Heart left ventricle (tissue), 16 donors: ENCODE data around the gene PIK3R1. TPM values are rescaled to one million over a fixed set of nuclear protein-coding genes. Genes with fewer than 3 reads are reported as not detected.

Experiments used
- ATAC-seq, 4 donors: fragments of 200-7000 bp; cut with Tn5 transposase; one replicate each; pipeline ENCODE4 v1.9.1; 2020 to 2022; ENCODE audit warnings: moderate library complexity in 4 of 4, mild to moderate bottlenecking in 3 of 4, moderate number of reproducible peaks in 1 of 4
- DNase-seq, 5 donors: peaks; one replicate each; pipeline ENCODE4 v3.0.0-alpha.2; 2020
- H3K27ac ChIP-seq, 12 donors: fragments of 200-600 bp; sonication (generic) in 4 of 12; one replicate each; pipeline versions ENCODE4 v1.5.0 to v1.8.0; 2016 to 2022; ENCODE audit warnings: mild to moderate bottlenecking in 2 of 12
- H3K27me3 ChIP-seq, 9 donors: fragments of 200-600 bp; sonication (generic) in 2 of 9; one replicate each; pipeline versions ENCODE4 v1.5.1 to v1.8.0; 2016 to 2022; ENCODE audit warnings: mild to moderate bottlenecking in 3 of 9
- H3K36me3 ChIP-seq, 9 donors: fragments of 200-600 bp; sonication (generic) in 2 of 9; one replicate each; pipeline versions ENCODE4 v1.5.0 to v1.8.0; 2018 to 2022; ENCODE audit warnings: mild to moderate bottlenecking in 2 of 9
- H3K4me1 ChIP-seq, 12 donors: fragments of 200-600 bp; sonication (generic) in 4 of 12; one replicate each; pipeline versions ENCODE4 v1.5.0 to v1.8.0; 2016 to 2022; ENCODE audit warnings: mild to moderate bottlenecking in 3 of 12
- H3K4me3 ChIP-seq, 12 donors: fragments of 200-600 bp; sonication (generic) in 4 of 12; one replicate each; pipeline versions ENCODE4 v1.5.0 to v1.8.0; 2017 to 2022; ENCODE audit warnings: mild to moderate bottlenecking in 9 of 12, moderate library complexity in 4 of 12
- H3K9me3 ChIP-seq, 12 donors: fragments of 200-600 bp; sonication (generic) in 4 of 12; one replicate each; pipeline versions ENCODE4 v1.5.0 to v1.8.0; 2016 to 2022; ENCODE audit warnings: mild to moderate bottlenecking in 1 of 12
- CTCF ChIP-seq, 12 donors: fragments of 200-600 bp; sonication (generic) in 4 of 12; IDR thresholded peaks; one replicate each; pipeline versions ENCODE4 v1.5.0 to v1.8.0; 2018 to 2022; ENCODE audit warnings: antibody characterized with exemption in 12 of 12, mild to moderate bottlenecking in 5 of 12
- POLR2A ChIP-seq, 2 donors: fragments of 450-650 bp; IDR thresholded peaks; one replicate each; pipeline ENCODE4 v1.6.1; 2017; ENCODE audit warnings: antibody characterized with exemption in 2 of 2, mild to moderate bottlenecking in 2 of 2, moderate library complexity in 2 of 2
- WGBS, 4 donors: extraction: QIAGEN DNeasy Blood & Tissue Kit in 2 of 4; methylation state at CpG; one replicate each; pipeline versions ENCODE4 v1.1.5 to v1.1.7; 2013 to 2018; 5-methylcytosine and 5-hydroxymethylcytosine counted together
- intact Hi-C, 10 donors: fragments of 100-400 bp; cut with DNase I; formaldehyde crosslinking; loops; one replicate each; pipeline versions ENCODE4 v1.11.1 to v1.14.2; 2022
- polyA plus RNA-seq, 2 donors: library from polyadenylated mRNA; stranded (reverse); fragments of 200-250 nt; gene quantifications; one replicate each; pipeline ENCODE4 v1.2.3, GENCODE V29; 2013
- total RNA-seq, 9 donors: library from RNA; depleted of rRNA in 2 of 9; stranded (reverse); fragments of >200 nt in 2 of 9; fragmentation: NEBNext Ultra II Directional in 3 of 9; extraction: Animal tissue kit (Norgen Biotek cat#: 25700) in 3 of 9; gene quantifications; one replicate each; pipeline versions ENCODE4 v1.1.0 to v1.2.4, GENCODE V29; 2016 to 2023
- donor health status: ischemic (EF 13 %, LVEDD 7.1; RV severe dilation, severe dysfunction).
- donor health status: healthy with polysubstance abuse.
- donor health status: DM: no; HTN: yes; CAD: no.
- donor health status: DM: no; HTN: no; CAD: no.
- donor health status: ischemic (EF 25% LVEDD 6.9; RV normal size, moderate dysfunction).
- donor health status: ischemic (EF 25% LVEDD 5.7; RV mildly dilated, moderate dysfunction).
- donor health status: healthy.
- donor health status: DM: yes; HTN: yes; CAD: no.
- donor health status: ischemic (EF 35%, LVEDD 5.7; RV mildly dilated, moderate dysfunction).
- donor health status: nonischemic (EF 11% LVEDD 7.7; RV severe dilation, severe dysfunction).
- donor health status: DM: yes; HTN: yes; CAD: no.
- donor health status: PGD.
- donor health status: ischemic (EF 29% LVEDD 5.4; RV normal size, mild dysfunction).
- donor health status: nonischemic (EF 23%, LVEDD 6.1; RV moderate dilation, normal function).

The PIK3R1 gene
- total and polyA plus RNA-seq, 11 donors: 16.3 to 221 (median 102) TPM

DNA sequence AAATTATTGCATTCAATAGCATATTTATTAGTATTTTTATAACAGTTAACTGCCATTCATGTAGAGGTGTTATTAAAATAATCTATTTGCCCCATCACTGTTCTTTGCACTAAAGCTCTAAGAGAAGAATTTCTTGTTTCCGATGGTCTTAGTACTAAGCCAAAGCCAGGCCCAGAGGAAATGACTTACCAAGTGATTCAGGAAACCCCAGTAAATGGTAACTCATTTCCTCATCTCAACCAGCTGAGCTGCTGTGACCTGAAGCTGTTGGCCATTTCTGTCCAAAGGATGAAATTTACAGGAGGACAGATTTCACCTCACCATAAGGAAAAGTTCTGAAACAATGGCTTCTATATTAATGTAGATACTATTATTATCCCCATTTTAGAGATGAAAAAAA, 117.0 kb downstream of the PIK3R1 start:
- no peaks in the 10 kb centered on the region for H3K27me3 ChIP-seq
- TF ChIP-seq POLR2A (IDR thresholded peaks at IDR 0.05) (no peak), CTCF (IDR thresholded peaks at IDR 0.05) (no peak)
- H3K9me3 ChIP-seq: no peaks in the 10 kb centered on the region
- no peak for DNase-seq
- no peaks in the 10 kb centered on the region for H3K36me3 ChIP-seq
- 57 to 66% (median 61%) methylated on average over 1 of the region's 1 CpG for WGBS, 4 donors
- no peak overlapping the region for H3K4me3 ChIP-seq
- H3K4me1 ChIP-seq: peaks cover 0 to 44% (median 4%) of the 10 kb centered on the region in 12 donors
- peak overlapping the region in 1 of 12 donors; percentile 63 for H3K27ac ChIP-seq
- intact Hi-C loops: no loop called here
- ATAC-seq: no peak

- H3K4me3 ChIP-seq: no peak overlapping the region
- no peak overlapping the region for H3K27ac ChIP-seq
- 83 to 93% (median 91%) methylated on average over 2 of the region's 2 CpGs for WGBS, 4 donors
- no peaks in the 10 kb centered on the region for H3K27me3 ChIP-seq
- intact Hi-C loops: no loop called here
- TF ChIP-seq CTCF (IDR thresholded peaks at IDR 0.05) (no peak), POLR2A (IDR thresholded peaks at IDR 0.05) (no peak)
- no peak for DNase-seq
- no peak for ATAC-seq
- peaks cover 0 to 44% (median 4%) of the 10 kb centered on the region in 12 donors for H3K4me1 ChIP-seq
- no peaks in the 10 kb centered on the region for H3K36me3 ChIP-seq
- no peaks in the 10 kb centered on the region for H3K9me3 ChIP-seq
Observed at GRCh38 chr5:68333649-68334552, 118.3 kb downstream of the PIK3R1 start.

DNA sequence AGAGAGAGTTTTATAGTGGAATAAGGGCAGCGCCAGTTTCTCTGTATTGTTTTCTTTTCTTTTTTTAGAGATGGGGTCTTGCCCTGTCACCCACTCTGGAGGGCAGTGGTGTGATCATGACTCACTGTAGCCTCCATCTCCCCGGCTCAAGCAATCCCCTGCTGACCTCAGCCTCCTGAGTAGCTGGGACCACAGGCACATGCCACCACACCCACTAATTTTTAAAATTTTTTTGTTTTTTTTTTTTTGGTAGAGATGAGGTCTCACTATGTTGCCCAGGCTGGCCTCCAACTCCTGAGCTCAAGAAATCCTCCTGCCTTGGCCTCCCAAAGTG, 119.0 kb downstream of the PIK3R1 start:
- 86 to 96% (median 94%) methylated on average over 2 of the region's 2 CpGs for WGBS, 4 donors
- no peak for TF ChIP-seq CTCF (IDR thresholded peaks at IDR 0.05)
- no peak for TF ChIP-seq POLR2A (IDR thresholded peaks at IDR 0.05)
- DNase-seq: no peak

GRCh38 chr5:68335075-68335474, 119.5 kb downstream of the PIK3R1 start:
- TF ChIP-seq CTCF (IDR thresholded peaks at IDR 0.05) (no peak), POLR2A (IDR thresholded peaks at IDR 0.05) (no peak)
- Histone ChIP-seq H3K4me3 (no peak overlapping the region), H3K9me3 (no peaks in the 10 kb centered on the region), H3K27me3 (no peaks in the 10 kb centered on the region), H3K27ac (no peak overlapping the region), H3K4me1 (peaks cover 0 to 32% (median 0%) of the 10 kb centered on the region in 12 donors), H3K36me3 (no peaks in the 10 kb centered on the region)
- ATAC-seq (no peak), DNase-seq (no peak)
- intact Hi-C loops: no loop called here

More for the DNA sequence above, 119.0 kb downstream of the PIK3R1 start:
- H3K27me3 ChIP-seq: no peaks in the 10 kb centered on the region
- no peaks in the 10 kb centered on the region for H3K36me3 ChIP-seq
- H3K9me3 ChIP-seq: no peaks in the 10 kb centered on the region
- H3K27ac ChIP-seq: no peak overlapping the region
- peaks cover 0 to 38% (median 3%) of the 10 kb centered on the region in 12 donors for H3K4me1 ChIP-seq
- no peak for ATAC-seq
- intact Hi-C loops: no loop called here
- no peak overlapping the region for H3K4me3 ChIP-seq
